PFSK-1 (cell line): ENCODE measurements around the gene HIBCH. TPM values are rescaled to one million over a fixed set of nuclear protein-coding genes. Genes with fewer than 3 reads are reported as not detected.
A peak's percentile ranks its signal among the peaks of the same experiment; 100 is the strongest.

Experiments used
- FOXP2 ChIP-seq: optimal IDR thresholded peaks from 2 replicates; pipeline ENCODE3; 2011; ENCODE audit warnings: borderline replicate concordance, control low read depth, inconsistent platforms; ENCODE audit not compliant: insufficient read depth; ENCODE audit errors: extremely low read length, extremely low read depth
- POLR2AphosphoS5 ChIP-seq: IDR thresholded peaks from 2 replicates; pipeline ENCODE4 v1.6.1; 2012; ENCODE audit warnings: low read depth, mild to moderate bottlenecking, control low read depth, low read length, moderate library complexity
- SIN3A ChIP-seq: IDR thresholded peaks from 2 replicates; pipeline ENCODE4 v1.6.1; 2012; ENCODE audit warnings: mild to moderate bottlenecking, low read length, moderate library complexity, borderline replicate concordance; ENCODE audit not compliant: insufficient read depth
- TAF1 ChIP-seq: IDR thresholded peaks from 2 replicates; pipeline ENCODE4 v1.6.1; 2012; ENCODE audit warnings: low read length, control low read depth, borderline replicate concordance; ENCODE audit not compliant: insufficient read depth
- polyA plus RNA-seq: library from polyadenylated mRNA; unstranded; fragments of >200 nt; gene quantifications from one replicate; pipeline ENCODE4 v1.2.1, GENCODE V29; 2012; ENCODE audit warnings: low read depth, missing spikeins; ENCODE audit not compliant: insufficient read length
- TF ChIP-seq, protein P1 (sequence below), 2 experiments: IDR thresholded peaks; 2 replicates each; pipeline versions ENCODE4 v1.6.1 to v1.8.0; 2011 to 2012; ENCODE audit warnings: low read depth in 2 of 2, low read length in 2 of 2, control low read depth in 1 of 2, inconsistent platforms in 1 of 2, mild to moderate bottlenecking in 1 of 2, moderate library complexity in 1 of 2; ENCODE audit not compliant: insufficient read depth in 1 of 2

HIBCH gene
- 7.8 TPM for polyA plus RNA-seq

DNA sequence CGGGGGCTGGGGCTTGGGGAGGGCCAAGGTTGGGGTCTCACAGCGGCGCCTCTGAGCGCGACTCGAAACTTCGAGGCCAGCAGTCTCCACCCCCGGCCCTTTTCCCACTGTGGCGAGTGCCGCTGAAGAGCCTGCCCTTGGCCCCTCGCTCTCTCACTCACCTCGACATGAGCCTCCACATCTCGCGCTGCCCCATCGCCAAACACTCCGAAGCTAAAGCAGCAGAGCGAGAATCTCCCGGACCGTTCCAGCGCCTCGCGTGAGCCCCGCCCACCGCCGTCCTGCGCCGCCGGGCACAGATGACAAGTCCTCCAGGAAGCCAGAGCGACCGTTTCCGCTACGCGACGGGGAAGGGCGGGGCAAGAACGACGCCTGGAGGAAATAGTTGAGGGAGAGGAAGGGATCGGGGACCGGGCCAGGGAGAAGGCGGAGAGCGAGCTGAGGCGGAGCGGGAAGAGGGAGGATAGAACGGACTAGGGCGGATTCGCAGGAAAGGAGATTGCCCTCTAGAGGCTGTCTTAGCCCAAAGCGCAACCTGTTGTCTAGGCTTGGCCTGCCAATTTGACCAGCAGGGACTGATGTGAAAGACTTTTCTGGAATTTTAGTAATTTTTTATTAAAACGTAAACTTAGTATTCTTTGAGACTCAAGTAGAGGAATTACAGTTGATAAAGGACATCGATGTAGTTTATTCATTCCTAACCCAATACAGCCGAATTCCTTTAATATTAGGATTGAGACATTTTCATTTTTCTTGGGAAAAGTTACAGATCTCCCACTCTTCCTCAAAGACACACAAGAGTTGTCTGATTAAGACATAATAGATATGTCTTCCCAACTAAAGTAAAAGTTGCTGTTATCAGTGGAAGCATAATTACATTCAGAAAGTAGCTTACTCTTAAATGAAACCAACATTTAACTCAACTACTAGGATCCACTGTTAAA lies at the start of gene HIBCH:
Gene HIBCH (minus strand): TSS at position 272 of the 944 bp plus-strand sequence. CDS start 76 bp downstream, at position 196.
- TF ChIP-seq, protein P1, sequence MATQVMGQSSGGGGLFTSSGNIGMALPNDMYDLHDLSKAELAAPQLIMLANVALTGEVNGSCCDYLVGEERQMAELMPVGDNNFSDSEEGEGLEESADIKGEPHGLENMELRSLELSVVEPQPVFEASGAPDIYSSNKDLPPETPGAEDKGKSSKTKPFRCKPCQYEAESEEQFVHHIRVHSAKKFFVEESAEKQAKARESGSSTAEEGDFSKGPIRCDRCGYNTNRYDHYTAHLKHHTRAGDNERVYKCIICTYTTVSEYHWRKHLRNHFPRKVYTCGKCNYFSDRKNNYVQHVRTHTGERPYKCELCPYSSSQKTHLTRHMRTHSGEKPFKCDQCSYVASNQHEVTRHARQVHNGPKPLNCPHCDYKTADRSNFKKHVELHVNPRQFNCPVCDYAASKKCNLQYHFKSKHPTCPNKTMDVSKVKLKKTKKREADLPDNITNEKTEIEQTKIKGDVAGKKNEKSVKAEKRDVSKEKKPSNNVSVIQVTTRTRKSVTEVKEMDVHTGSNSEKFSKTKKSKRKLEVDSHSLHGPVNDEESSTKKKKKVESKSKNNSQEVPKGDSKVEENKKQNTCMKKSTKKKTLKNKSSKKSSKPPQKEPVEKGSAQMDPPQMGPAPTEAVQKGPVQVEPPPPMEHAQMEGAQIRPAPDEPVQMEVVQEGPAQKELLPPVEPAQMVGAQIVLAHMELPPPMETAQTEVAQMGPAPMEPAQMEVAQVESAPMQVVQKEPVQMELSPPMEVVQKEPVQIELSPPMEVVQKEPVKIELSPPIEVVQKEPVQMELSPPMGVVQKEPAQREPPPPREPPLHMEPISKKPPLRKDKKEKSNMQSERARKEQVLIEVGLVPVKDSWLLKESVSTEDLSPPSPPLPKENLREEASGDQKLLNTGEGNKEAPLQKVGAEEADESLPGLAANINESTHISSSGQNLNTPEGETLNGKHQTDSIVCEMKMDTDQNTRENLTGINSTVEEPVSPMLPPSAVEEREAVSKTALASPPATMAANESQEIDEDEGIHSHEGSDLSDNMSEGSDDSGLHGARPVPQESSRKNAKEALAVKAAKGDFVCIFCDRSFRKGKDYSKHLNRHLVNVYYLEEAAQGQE (IDR thresholded peaks at IDR 0.05; ENCODE audit: insufficient read depth in 1 of 2, low read depth in 2 of 2, low read length in 2 of 2) = 0 out of 4 replicates have a peak, but pooled peaks of 1 of the 2 experiments have one; percentile 22
- TF ChIP-seq FOXP2 (peak; percentile 74), POLR2AphosphoS5 (peak; percentile 93), TAF1 (peak; percentile 34; the same call in 1 of the 2 replicates), SIN3A (no peak)

GRCh38 chr2:190367091-190367490 lies 47.5 kb upstream of the HIBCH start:
- TF ChIP-seq, protein P1 (IDR thresholded peaks at IDR 0.05; ENCODE audit: insufficient read depth in 1 of 2, low read depth in 2 of 2, low read length in 2 of 2) = no peak
- no peak for TF ChIP-seq FOXP2
- TF ChIP-seq TAF1 = no peak
- TF ChIP-seq SIN3A = no peak
- no peak for TF ChIP-seq POLR2AphosphoS5

GRCh38 chr2:190366248-190366753 lies 46.7 kb upstream of the HIBCH start:
- no peak for TF ChIP-seq FOXP2
- TF ChIP-seq, protein P1 (IDR thresholded peaks at IDR 0.05; ENCODE audit: insufficient read depth in 1 of 2, low read depth in 2 of 2, low read length in 2 of 2) = no peak
- TF ChIP-seq SIN3A = no peak
- TF ChIP-seq POLR2AphosphoS5 = no peak
- TF ChIP-seq TAF1 = no peak

GRCh38 chr2:190365499-190366204 lies 46.0 kb upstream of the HIBCH start:
- TF ChIP-seq TAF1 = no peak
- no peak for TF ChIP-seq FOXP2
- TF ChIP-seq POLR2AphosphoS5 = no peak
- TF ChIP-seq SIN3A = no peak
- TF ChIP-seq, protein P1 (IDR thresholded peaks at IDR 0.05; ENCODE audit: insufficient read depth in 1 of 2, low read depth in 2 of 2, low read length in 2 of 2) = no peak
